HG03439 (cell line): Measurements from ENCODE around the gene ABCG4.
"Not testable (repeated sequence)": the region's sequence is repeated elsewhere in the genome, so short reads cannot be mapped to it uniquely, and the experiment has no call there.

ENCODE experiments used
- ATAC-seq: cut with Tn5 transposase; IDR thresholded peaks from one replicate; pipeline ENCODE4 v1.9.1; 2021; ENCODE audit warnings: mild to moderate bottlenecking, moderate library complexity; ENCODE audit not compliant: unreplicated experiment

Gene ABCG4

DNA sequence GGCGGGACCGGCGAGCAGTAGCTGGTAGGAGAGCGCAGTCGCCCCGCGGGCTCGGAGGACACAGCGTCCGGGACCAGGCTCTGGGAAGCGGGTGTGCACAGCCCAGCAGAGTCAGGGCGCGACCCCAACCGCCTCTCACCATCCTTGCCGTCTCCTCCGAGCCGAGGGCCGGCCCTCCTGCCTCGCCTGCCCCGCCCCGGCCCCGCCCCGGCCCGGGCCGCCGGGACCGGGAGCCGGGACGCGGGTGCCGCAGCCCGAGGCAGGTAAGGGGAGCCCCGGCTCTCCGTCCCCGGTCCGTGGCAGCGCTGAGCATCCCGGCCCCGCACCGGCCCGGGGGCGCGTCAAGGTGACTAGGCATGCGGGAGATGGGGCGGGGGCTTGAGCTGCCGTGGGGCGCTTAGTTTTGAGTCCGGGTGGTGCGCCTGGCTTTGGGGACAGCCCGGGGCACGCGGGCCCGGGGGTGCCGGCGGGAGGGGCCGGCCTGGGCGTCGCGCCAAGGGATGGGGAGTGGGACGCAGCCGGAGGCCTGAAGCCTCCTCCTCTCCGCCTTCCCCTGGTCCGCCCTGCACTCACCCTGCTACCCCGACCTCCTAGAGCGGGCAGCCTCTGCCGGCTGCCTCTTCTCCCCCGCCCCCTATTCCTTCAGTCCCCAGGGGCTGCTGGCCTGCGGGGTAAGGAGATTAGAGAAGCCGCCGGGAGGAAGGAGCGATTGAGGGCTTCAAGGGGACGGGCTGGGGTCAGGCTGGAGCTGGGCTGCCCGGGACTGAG is at the start of gene ABCG4:
TSS of gene ABCG4 (plus strand) at position 35 of the 768 bp plus-strand sequence. CDS start 914 bp downstream, outside the sequence.
- ATAC-seq = no peak

GRCh38 chr11:119099711-119100110 is 49.1 kb upstream of the ABCG4 start:
- no peak for ATAC-seq

GRCh38 chr11:119100246-119100970 is 48.4 kb upstream of the ABCG4 start:
- no peak for ATAC-seq

GRCh38 chr11:119100994-119101758 is 47.7 kb upstream of the ABCG4 start:
- peak; percentile 19 for ATAC-seq

DNA sequence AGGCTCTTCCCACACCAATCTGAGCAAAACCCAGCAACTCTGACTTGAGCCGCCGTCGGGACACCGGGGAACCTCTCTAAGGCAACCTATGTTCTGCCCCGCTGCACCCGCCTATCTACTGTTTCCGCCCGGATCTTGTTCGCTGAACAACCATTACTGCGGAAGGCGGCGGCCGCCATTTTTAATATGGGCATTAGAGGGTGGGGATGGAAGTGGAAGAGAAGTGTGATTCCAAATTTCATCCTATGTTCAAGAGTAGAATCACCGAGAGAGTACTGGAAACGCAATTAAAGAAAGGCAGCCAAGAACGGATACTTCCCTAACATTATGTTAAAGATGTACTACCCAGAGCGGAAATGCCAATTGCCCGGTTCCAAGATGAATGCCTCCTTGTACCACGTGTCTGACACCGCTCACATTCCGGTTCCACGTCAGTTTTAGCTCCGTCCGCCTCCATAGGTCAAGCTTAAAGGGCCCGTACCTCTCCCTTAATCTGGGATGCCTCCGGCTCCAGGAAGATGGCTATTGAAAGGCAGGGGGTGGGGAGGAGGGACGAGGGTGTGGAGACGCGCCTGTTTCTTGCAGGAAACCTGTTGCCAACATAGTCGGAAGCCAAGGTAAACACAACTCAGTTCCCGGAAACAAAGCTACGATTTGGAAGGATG is 47.0 kb upstream of the ABCG4 start, which contains the start of gene DPAGT1:
TSS of gene DPAGT1 (minus strand) at position 95 of the 665 bp plus-strand sequence. CDS start 198 bp downstream, outside the sequence.
- ATAC-seq = peak; percentile 72

- not testable (repeated sequence) for ATAC-seq
Measured at GRCh38 chr11:119103161-119103664, 45.6 kb upstream of the ABCG4 start.

DNA sequence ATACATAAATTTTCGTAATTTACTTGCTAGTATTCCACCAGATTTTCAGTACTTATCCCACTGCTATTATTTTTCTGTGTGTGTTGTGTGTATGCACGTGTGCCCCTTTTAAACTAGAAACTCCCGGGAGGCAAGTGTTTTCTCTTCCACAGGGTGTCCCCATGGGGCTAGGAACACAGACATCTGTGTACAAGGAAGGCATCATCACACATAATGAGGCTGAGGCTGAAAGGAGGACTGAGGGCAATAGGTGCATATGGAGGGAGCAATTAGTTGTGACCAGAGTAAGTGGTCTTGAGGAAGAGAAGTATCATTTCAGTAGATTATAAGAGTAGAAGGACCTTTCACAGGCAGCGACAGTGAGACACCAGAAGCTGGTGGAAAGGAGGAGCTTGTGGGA is 45.1 kb upstream of the ABCG4 start:
- ATAC-seq = no peak

DNA sequence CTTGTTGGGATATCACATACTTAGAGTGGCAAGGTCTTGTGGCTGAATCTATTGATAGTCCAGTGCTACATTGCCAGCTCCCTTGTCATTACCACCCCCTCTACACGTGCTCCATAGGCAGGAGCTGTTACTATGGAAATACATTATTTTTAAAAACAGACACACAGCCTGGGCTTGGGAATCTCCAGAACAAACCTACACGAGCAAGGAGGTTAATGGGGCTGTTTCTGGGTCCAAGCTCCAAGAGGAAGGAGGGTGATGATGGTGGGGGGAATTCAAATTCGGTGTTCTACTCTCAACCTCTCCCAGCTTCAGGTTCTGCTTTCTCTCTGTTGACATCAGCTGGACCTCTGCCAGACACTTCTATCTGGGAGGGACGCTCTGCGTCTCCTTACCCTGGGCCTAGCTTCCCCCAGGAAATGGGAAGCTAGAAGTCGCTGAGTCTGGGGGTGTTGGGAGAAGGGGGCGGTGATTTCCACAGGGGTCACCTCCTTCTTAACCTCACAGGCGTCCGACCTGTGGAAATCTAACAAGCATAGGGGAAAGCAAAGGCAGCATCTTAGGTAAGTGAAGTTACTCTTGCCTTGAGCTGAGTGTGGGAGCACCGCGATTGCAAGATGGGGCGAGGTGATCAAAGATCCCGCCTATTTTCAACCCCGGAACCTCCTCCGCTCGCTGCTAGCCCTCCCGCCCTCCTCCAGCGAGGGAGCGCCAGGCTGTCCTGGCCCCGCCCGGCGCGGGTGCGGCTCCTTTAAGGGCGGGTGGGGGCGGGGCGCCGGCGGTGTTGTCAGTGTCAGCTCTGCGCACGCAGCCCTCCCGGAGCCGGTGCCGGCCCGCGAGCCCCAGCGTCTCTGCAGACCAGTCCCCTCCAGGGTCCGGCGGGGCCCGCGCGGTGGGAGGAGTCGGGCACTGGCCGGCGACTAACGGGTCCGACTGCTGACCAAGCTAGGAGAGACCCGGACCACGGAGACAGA is 42.0 kb upstream of the ABCG4 start, which contains the start of gene C2CD2L:
TSS of gene C2CD2L (plus strand) at position 781 of the 974 bp plus-strand sequence. CDS start 398 bp downstream, outside the sequence.
- peak; percentile 58 for ATAC-seq

DNA sequence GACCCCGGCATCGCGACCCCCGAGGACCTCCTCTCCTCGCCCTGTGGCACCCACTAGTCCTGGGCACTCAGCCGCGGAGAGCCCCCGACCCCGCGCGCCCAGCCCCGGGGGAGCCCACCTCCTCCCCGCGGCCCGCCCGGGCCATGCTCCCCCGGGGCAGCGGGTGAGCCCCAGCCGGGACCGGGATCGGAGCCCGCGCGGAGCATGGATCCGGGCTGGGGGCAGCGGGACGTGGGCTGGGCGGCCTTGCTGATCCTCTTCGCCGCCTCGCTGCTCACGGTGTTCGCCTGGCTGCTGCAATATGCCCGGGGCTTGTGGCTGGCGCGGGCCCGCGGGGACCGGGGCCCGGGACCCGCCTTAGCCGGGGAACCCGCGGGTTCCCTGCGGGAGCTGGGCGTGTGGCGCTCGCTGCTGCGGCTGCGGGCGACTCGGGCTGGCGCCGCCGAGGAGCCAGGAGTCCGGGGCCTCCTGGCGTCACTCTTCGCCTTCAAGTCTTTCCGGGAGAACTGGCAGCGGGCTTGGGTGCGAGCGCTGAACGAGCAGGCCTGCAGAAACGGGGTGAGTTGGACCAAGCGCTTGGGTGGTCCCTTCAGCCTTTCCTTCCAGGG is 41.2 kb upstream of the ABCG4 start:
- peak; percentile 19 for ATAC-seq

- ATAC-seq = no peak
Measured at GRCh38 chr11:119108146-119108856, 40.6 kb upstream of the ABCG4 start.

DNA sequence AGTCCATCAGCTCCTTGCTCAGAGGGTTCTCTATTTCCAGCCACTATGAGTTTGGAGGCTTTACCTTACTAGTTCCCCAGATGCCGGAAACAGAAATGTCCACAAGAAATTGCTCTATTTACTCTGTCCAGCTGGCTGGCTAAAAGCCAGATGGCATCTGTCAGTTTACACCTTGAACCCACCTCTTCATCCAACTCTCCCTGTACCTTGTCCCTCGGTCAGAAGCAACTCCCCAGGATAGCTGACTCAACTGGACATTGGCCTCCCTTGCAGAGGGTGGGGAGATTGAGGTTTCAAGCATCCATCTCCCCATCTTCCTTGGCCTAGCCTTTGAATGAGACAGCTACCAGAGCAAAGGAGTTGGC is 40.0 kb upstream of the ABCG4 start:
- ATAC-seq = no peak

- ATAC-seq = no peak
Measured at GRCh38 chr11:119109843-119110242, 39.0 kb upstream of the ABCG4 start.

GRCh38 chr11:119110439-119110838 is 38.4 kb upstream of the ABCG4 start:
- no peak for ATAC-seq

DNA sequence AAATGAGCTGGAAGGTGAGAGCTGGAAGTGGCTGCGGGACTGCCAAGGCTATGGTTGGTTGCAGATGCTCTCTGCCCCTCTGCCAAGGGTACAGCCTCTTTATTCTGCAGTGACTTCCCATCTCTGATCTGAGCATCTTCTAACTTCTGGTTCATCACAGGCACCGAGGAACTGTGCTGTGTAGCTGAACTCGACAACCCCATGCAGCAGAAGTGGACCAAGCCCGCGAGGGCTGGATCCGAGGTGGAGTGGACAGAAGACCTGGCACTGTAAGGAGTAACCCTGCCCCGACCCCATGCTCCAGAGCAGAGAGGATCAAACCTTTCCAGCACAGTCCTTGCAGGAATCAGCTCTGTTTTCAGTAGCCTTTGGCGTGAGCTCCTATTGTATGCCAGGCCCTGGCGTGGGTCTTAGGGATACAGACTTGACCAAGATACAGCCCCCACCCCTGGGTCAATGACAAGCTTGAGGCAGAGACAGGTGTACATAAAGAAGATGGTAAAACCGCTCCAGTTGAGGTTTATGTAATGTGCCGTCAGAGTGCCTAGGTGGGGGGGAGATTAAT is 37.4 kb upstream of the ABCG4 start:
- no peak for ATAC-seq

GRCh38 chr11:119112314-119113020 is 36.4 kb upstream of the ABCG4 start:
- no peak for ATAC-seq

- ATAC-seq = no peak
Measured at GRCh38 chr11:119113716-119114115, 35.1 kb upstream of the ABCG4 start.

GRCh38 chr11:119114351-119114750 is 34.5 kb upstream of the ABCG4 start:
- no peak for ATAC-seq
